AG04449 (cell line): Measurements from ENCODE around the gene NRCAM.
"Not testable (repeated sequence)": the region's sequence is repeated elsewhere in the genome, so short reads cannot be mapped to it uniquely, and the experiment has no call there.

Source experiments
- CTCF ChIA-PET: fragments of 350-600 bp; formaldehyde crosslinking; extraction: SDS; loops from one replicate; lab custom pipeline; 2021; ENCODE audit warnings: antibody characterized with exemption; lab: Yijun Ruan, JAX
- POLR2A ChIA-PET: fragments of 400-600, 350-600 bp; formaldehyde crosslinking; extraction: SDS; loops from one replicate; lab custom pipeline; 2020; ENCODE audit warnings: antibody characterized with exemption, inconsistent platforms; lab: Yijun Ruan, JAX
- DNase-seq: peaks from one replicate; pipeline ENCODE4 v3.0.0-alpha.2; 2010; ENCODE audit warnings: low read depth, low spot score
- H3K4me3 ChIP-seq: 2 replicates; pipeline ENCODE4 v1.5.1; 2011; ENCODE audit warnings: low read depth, mild to moderate bottlenecking, control low read depth, low read length
- CTCF ChIP-seq: IDR thresholded peaks from one replicate; pipeline ENCODE4 v1.5.1; 2011; ENCODE audit warnings: mild to moderate bottlenecking, moderate library complexity, low read length, control low read depth, inconsistent platforms; ENCODE audit not compliant: insufficient read depth; ENCODE audit errors: missing control alignments

NRCAM gene

GRCh38 chr7:108278776-108279175 is 177.5 kb downstream of the NRCAM start:
- ChIA-PET POLR2A (no interaction called here), CTCF (no interaction called here)
- DNase-seq: no peak
- no peak overlapping the region for H3K4me3 ChIP-seq
- no peak for TF ChIP-seq CTCF

GRCh38 chr7:108278281-108278680 is 178.0 kb downstream of the NRCAM start:
- H3K4me3 ChIP-seq: no peak overlapping the region
- no peak for TF ChIP-seq CTCF
- CTCF ChIA-PET: no interaction called here
- no peak for DNase-seq
- POLR2A ChIA-PET: no interaction called here

GRCh38 chr7:108274447-108274846 is 181.8 kb downstream of the NRCAM start:
- DNase-seq, CTCF ChIA-PET: not testable (repeated sequence)

GRCh38 chr7:108272891-108273290 is 183.3 kb downstream of the NRCAM start:
- POLR2A ChIA-PET, DNase-seq, H3K4me3 ChIP-seq, CTCF ChIA-PET: not testable (repeated sequence)

More at GRCh38 chr7:108274447-108274846, 181.8 kb downstream of the NRCAM start:
- H3K4me3 ChIP-seq, POLR2A ChIA-PET: not testable (repeated sequence)

GRCh38 chr7:108270385-108271015 is 185.7 kb downstream of the NRCAM start:
- ChIA-PET CTCF (no interaction called here), POLR2A (no interaction called here)
- no peak overlapping the region for H3K4me3 ChIP-seq
- DNase-seq: no peak
- no peak for TF ChIP-seq CTCF

GRCh38 chr7:108268200-108268820 is 187.9 kb downstream of the NRCAM start:
- ChIA-PET POLR2A (no interaction called here), CTCF (no interaction called here)
- no peak overlapping the region for H3K4me3 ChIP-seq
- no peak for TF ChIP-seq CTCF
- no peak for DNase-seq

- DNase-seq: no peak
- no peak overlapping the region for H3K4me3 ChIP-seq
- ChIA-PET CTCF (interaction anchor here (0.9 kb wide), 1 partner anchor 230 kb away, joined by 3 read pairs; no protein-coding TSS in a partner anchor), POLR2A (no interaction called here)
- TF ChIP-seq CTCF: no peak
Measured at GRCh38 chr7:108267615-108268014, 188.6 kb downstream of the NRCAM start.
